T-cell (primary cell): ENCODE data around the gene UBE2J1. TPM values are rescaled to one million over a fixed set of nuclear protein-coding genes. Genes with fewer than 3 reads are reported as not detected.

Source experiments
- ATAC-seq, 4 experiments: fragments of 200-7000 bp in 3 of 4; fragments of 150-1000 bp in 1 of 4; cut with Tn5 transposase; replicated peaks in 1 of 4; 1 replicate in 3 of 4; 2 replicates in 1 of 4; pipeline ENCODE4 v1.10.0; 2021; ENCODE audit warnings: moderate library complexity in 3 of 4, mild to moderate bottlenecking in 2 of 4, moderate number of reproducible peaks in 1 of 4
- CTCF ChIA-PET, 2 donors: fragments of 300-600 bp; sonication (Branson Sonifier 250); formaldehyde crosslinking; loops; one replicate each; lab custom pipeline; 2022; ENCODE audit warnings: antibody characterized with exemption in 2 of 2; lab: Charles Lee
- POLR2A ChIA-PET, 2 donors: fragments of 300-600 bp; sonication (Branson Sonifier 250); formaldehyde crosslinking; loops; one replicate each; lab custom pipeline; 2022; ENCODE audit warnings: antibody characterized with exemption in 2 of 2; lab: Charles Lee
- DNase-seq, 35 experiments: peaks; one replicate each; pipeline versions ENCODE4 v3.0.0 to v3.0.0-alpha.2; 2013 to 2023
- H3K27ac ChIP-seq: one replicate; pipeline ENCODE4 v1.5.1; 2013; ENCODE audit warnings: low read length
- H3K27me3 ChIP-seq, 2 experiments: replicated peaks in 1 of 2; 1 replicate in 1 of 2; 2 replicates in 1 of 2; pipeline versions ENCODE4 v1.6.1 to v1.7.0; 2013; ENCODE audit warnings: low read length in 1 of 2, mixed read lengths in 1 of 2; ENCODE audit not compliant: control insufficient read depth in 2 of 2, insufficient read depth in 2 of 2; ENCODE audit errors: extremely low read depth in 1 of 2
- H3K36me3 ChIP-seq, 2 donors: 1 replicate in 1 of 2; 2 replicates in 1 of 2; pipeline versions ENCODE4 v1.6.1 to v1.7.0; 2013; ENCODE audit warnings: low read length in 1 of 2; ENCODE audit not compliant: control insufficient read depth in 2 of 2, insufficient read depth in 1 of 2; ENCODE audit errors: extremely low read depth in 1 of 2
- H3K4me1 ChIP-seq, 2 experiments: 1 replicate in 1 of 2; 2 replicates in 1 of 2; pipeline versions ENCODE4 v1.6.1 to v1.7.0; 2013; ENCODE audit warnings: low read length in 2 of 2, mixed read lengths in 1 of 2; ENCODE audit not compliant: insufficient read depth in 2 of 2, control insufficient read depth in 1 of 2; ENCODE audit errors: extremely low read depth in 1 of 2
- H3K4me3 ChIP-seq, 2 donors: 1 replicate in 1 of 2; 2 replicates in 1 of 2; pipeline versions ENCODE4 v1.5.1 to v1.7.0; 2013; ENCODE audit warnings: mild to moderate bottlenecking in 2 of 2, low read length in 1 of 2, moderate library complexity in 1 of 2; ENCODE audit not compliant: control insufficient read depth in 1 of 2; ENCODE audit errors: extremely low read depth in 1 of 2
- H3K9me3 ChIP-seq: 2 replicates; pipeline ENCODE4 v1.7.0; 2013
- H3K27ac Mint-ChIP-seq, 2 donors: one replicate each; pipeline ENCODE4 v1.8.0; 2020 to 2021; ENCODE audit warnings: mild to moderate bottlenecking in 2 of 2, mixed read lengths in 2 of 2
- H3K27me3 Mint-ChIP-seq, 2 donors: one replicate each; pipeline ENCODE4 v1.8.0; 2021 to 2022; ENCODE audit warnings: mixed read lengths in 2 of 2
- H3K36me3 Mint-ChIP-seq: one replicate; pipeline ENCODE4 v1.8.0; 2021; ENCODE audit warnings: mixed read lengths
- H3K4me1 Mint-ChIP-seq, 3 donors: one replicate each; pipeline ENCODE4 v1.8.0; 2020 to 2022; ENCODE audit warnings: mixed read lengths in 3 of 3, mild to moderate bottlenecking in 1 of 3
- H3K4me3 Mint-ChIP-seq, 3 donors: one replicate each; pipeline ENCODE4 v1.8.0; 2020 to 2022; ENCODE audit warnings: mild to moderate bottlenecking in 3 of 3, mixed read lengths in 3 of 3, moderate library complexity in 3 of 3
- H3K9me3 Mint-ChIP-seq, 3 donors: one replicate each; pipeline ENCODE4 v1.8.0; 2020 to 2022; ENCODE audit warnings: mixed read lengths in 3 of 3
- WGBS: methylation state at CpG from one replicate; pipeline ENCODE4 v1.1.5; 2013; ENCODE audit warnings: missing lambda C conversion rate; ENCODE audit not compliant: insufficient coverage; 5-methylcytosine and 5-hydroxymethylcytosine counted together
- total RNA-seq, 35 experiments: library from RNA in 6 of 35; stranded (reverse) in 6 of 35; fragments of 120-200 nt in 1 of 35; gene quantifications; one replicate each; pipeline versions ENCODE4 v1.2.1 to v1.2.4 and lab custom pipeline; 2013 to 2026

The UBE2J1 gene
- total RNA-seq, 5 donors from 2014 or later (not counting 1 experiment from before 2014, with no cell fraction given): 14.6 to 24.1 (median 22.6) TPM

DNA sequence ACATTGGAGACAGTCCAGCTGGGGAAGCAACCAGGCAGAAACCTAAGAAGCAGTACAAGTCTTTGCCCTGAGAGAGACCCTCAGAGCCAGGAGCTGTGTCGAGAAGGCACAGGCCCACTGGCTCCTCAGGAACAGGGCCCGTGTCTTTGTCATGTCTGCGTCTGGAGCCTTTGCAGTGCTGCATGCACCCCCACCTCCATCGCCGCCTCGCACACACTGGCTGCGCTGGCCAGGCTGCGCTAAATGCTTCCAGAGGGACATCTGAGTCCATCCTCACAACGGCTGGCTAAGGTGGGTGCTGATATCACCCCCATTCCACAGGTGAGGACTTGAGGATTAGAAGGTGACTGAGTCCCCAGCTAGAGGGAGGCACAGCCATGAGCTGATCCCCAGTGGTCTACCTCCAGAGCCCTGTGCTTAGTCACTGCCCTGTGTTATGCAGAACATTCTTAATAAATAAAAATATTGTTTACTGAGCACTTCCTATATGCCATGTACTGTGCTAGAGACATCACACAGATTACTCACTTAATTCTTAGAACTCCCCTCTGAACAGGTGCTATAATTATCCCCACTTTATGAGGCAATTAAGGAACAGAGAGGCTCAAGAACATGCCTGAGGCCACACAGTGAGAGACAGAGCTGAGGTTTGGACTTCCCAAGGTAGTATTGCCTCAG is 65.0 kb downstream of the UBE2J1 start:
- no peaks in the 10 kb centered on the region for H3K27me3 Mint-ChIP-seq
- CTCF ChIA-PET: no interaction called here
- H3K27ac Mint-ChIP-seq: no peak overlapping the region

DNA sequence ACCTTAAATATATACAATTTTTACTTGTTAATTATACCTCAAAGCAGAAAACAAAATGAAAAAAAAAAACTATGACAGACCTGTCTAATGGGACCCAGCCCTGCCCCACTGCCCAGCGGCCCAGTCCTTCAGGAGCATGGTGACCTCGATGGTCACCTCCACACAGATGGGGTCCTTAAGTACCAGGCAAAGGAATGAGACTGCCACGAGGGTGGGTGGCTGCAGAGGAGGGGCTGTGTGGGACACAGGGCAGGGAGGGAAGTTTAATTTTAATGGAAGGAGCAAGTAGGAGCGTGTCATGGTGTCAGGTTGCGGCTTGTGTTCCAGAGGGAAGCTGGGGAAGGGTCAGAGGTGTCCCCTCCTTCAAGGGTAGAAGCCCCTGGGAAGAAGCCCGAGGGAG is 66.0 kb downstream of the UBE2J1 start:
- H3K9me3 Mint-ChIP-seq: no peaks in the 10 kb centered on the region
- no peak for ATAC-seq
- DNase-seq: no peak
- CTCF ChIA-PET: interaction anchor here in 1 of 2 donors (0.9 kb wide), 1 partner anchor 8 kb away, joined by 3 read pairs; no protein-coding TSS in a partner anchor
- H3K27me3 Mint-ChIP-seq: no peaks in the 10 kb centered on the region
- no peaks in the 10 kb centered on the region for H3K36me3 ChIP-seq
- no peak overlapping the region for H3K27ac ChIP-seq
- H3K4me3 Mint-ChIP-seq: no peak overlapping the region
- POLR2A ChIA-PET: no interaction called here
- no peaks in the 10 kb centered on the region for H3K27me3 ChIP-seq
- H3K4me3 ChIP-seq: no peak overlapping the region
- H3K4me1 ChIP-seq: no peaks in the 10 kb centered on the region
- no peak overlapping the region for H3K27ac Mint-ChIP-seq
- 56% methylated on average over 3 of the region's 6 CpGs for WGBS
- H3K9me3 ChIP-seq: no peaks in the 10 kb centered on the region
- no peaks in the 10 kb centered on the region for H3K36me3 Mint-ChIP-seq
- peaks cover 0 to 2% (median 0%) of the 10 kb centered on the region in 3 donors for H3K4me1 Mint-ChIP-seq

More for the DNA sequence above, 65.0 kb downstream of the UBE2J1 start:
- no peak for ATAC-seq
- Histone ChIP-seq H3K4me1 (no peaks in the 10 kb centered on the region), H3K27ac (no peak overlapping the region), H3K36me3 (no peaks in the 10 kb centered on the region), H3K27me3 (no peaks in the 10 kb centered on the region), H3K9me3 (no peaks in the 10 kb centered on the region), H3K4me3 (no peak overlapping the region)
- H3K36me3 Mint-ChIP-seq: no peaks in the 10 kb centered on the region
- POLR2A ChIA-PET: no interaction called here
- H3K9me3 Mint-ChIP-seq: no peaks in the 10 kb centered on the region
- no peak overlapping the region for H3K4me3 Mint-ChIP-seq
- DNase-seq: no peak
- H3K4me1 Mint-ChIP-seq: no peaks in the 10 kb centered on the region
- 100% methylated on average over 1 of the region's 9 CpGs for WGBS

DNA sequence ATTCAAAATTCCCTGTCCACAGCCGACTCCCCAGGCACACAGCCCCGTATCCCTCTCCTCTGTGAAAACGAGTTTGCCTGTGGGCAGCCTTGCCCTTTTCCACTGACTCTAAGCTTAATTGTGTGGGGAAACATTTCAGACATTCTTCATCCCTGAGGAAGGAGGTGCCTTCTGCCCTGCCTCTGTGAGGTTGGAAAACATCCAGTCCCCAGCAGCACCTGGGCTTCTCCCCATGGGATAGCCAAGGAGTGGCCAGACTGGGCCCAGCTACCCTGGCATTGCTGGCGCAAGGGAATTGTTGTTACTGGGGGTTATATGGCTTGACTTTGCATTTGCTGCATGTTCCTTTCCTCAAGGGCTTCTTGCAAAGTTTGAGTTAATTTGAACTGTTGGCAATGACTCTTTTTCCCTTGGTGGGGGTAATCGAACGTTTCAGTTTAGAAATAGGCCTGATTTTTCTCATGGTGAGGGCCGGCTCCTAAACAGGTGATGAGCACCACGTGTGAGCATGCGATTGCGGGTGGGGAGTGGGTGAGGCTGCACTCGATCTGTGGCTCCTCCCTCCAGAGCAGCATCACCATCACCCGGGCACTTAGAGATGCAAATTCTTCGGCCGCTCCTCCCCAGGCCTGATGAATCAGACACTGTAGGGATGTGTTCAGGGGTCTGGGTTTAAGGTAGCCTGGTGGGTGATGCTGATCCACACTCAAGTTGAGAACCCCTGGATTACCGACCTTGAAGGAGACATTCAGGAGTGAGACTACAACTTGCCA is 67.4 kb downstream of the UBE2J1 start:
- no peak overlapping the region for H3K4me3 ChIP-seq
- no peak overlapping the region for H3K27ac ChIP-seq
- no peak overlapping the region for H3K27ac Mint-ChIP-seq
- no peaks in the 10 kb centered on the region for H3K36me3 ChIP-seq
- H3K4me3 Mint-ChIP-seq: no peak overlapping the region
- no peaks in the 10 kb centered on the region for H3K4me1 ChIP-seq
- H3K27me3 Mint-ChIP-seq: no peaks in the 10 kb centered on the region
- no peaks in the 10 kb centered on the region for H3K36me3 Mint-ChIP-seq
- POLR2A ChIA-PET: no interaction called here
- no peaks in the 10 kb centered on the region for H3K27me3 ChIP-seq
- DNase-seq (no peak), ATAC-seq (no peak)
- WGBS: 77% methylated on average over 6 of the region's 15 CpGs
- peaks cover 0 to 2% (median 0%) of the 10 kb centered on the region in 3 donors for H3K4me1 Mint-ChIP-seq
- CTCF ChIA-PET: no interaction called here
- no peaks in the 10 kb centered on the region for H3K9me3 Mint-ChIP-seq
- H3K9me3 ChIP-seq: no peaks in the 10 kb centered on the region

DNA sequence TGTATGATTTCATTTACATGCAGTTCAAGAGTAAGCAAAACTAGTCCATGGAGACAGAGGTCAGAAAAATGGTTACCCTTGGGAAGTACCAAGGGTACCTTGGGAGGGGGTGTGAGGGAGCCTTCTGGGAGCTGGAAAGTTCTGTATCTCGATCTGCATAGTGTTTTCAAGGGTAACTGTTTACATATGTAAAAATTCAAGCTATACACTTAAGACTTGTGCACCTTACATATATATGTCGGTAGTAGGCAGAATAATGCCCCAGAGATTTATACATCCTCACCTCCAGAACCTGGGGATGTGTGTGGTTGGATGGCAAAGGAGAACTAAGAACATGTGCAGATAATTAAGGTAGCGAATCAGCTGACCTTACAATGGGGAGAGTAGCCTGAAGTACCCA is 68.4 kb downstream of the UBE2J1 start:
- no peaks in the 10 kb centered on the region for H3K27me3 Mint-ChIP-seq
- Histone ChIP-seq H3K4me3 (no peak overlapping the region), H3K9me3 (no peaks in the 10 kb centered on the region), H3K4me1 (no peaks in the 10 kb centered on the region), H3K27me3 (peaks cover 0 to under 1% of the 10 kb centered on the region in 2 experiments), H3K27ac (no peak overlapping the region), H3K36me3 (no peaks in the 10 kb centered on the region)
- H3K4me1 Mint-ChIP-seq: peaks cover 0 to 2% (median 0%) of the 10 kb centered on the region in 3 donors
- DNase-seq: no peak
- H3K36me3 Mint-ChIP-seq: no peaks in the 10 kb centered on the region
- H3K27ac Mint-ChIP-seq: no peak overlapping the region
- no peaks in the 10 kb centered on the region for H3K9me3 Mint-ChIP-seq
- POLR2A ChIA-PET: interaction anchor here in 1 of 2 donors (0.5 kb wide), 1 partner anchor 198 kb away, joined by 11 read pairs; no protein-coding TSS in a partner anchor
- CTCF ChIA-PET: interaction anchor here in 1 of 2 donors (0.6 kb wide), 1 partner anchor 1136 kb away, joined by 3 read pairs; no protein-coding TSS in a partner anchor
- no peak for ATAC-seq
- H3K4me3 Mint-ChIP-seq: no peak overlapping the region
- WGBS: no CpG with 5 or more reads among the region's 3 CpGs

DNA sequence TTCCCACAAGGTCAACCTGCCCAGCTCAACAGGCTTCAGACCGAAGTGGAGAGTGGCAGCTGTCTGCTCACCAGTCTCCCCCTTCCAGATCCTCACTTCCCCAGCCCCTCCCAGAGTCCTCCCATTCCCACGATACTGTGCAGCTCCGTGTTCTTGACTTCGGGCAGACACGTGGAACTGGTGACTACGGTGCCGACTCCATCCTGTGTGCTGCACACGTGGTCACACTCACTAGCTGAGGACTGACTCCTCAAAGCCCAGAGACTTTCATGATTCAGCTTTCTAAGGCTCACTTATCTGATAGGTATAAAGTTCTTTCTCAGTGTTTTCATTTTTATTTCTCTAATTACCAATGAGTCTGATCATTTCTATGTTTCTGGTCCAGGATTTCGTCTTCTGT is 69.8 kb downstream of the UBE2J1 start:
- H3K4me3 ChIP-seq: no peak overlapping the region
- Mint-ChIP-seq H3K27ac (no peak overlapping the region), H3K4me3 (no peak overlapping the region), H3K9me3 (no peaks in the 10 kb centered on the region), H3K27me3 (no peaks in the 10 kb centered on the region), H3K36me3 (no peaks in the 10 kb centered on the region), H3K4me1 (peaks cover 0 to 2% (median 0%) of the 10 kb centered on the region in 3 donors)
- H3K36me3 ChIP-seq: no peaks in the 10 kb centered on the region
- ChIA-PET POLR2A (no interaction called here), CTCF (no interaction called here)
- no peak overlapping the region for H3K27ac ChIP-seq
- DNase-seq (no peak), ATAC-seq (no peak)
- peaks cover 0 to 5% of the 10 kb centered on the region in 2 experiments for H3K27me3 ChIP-seq
- H3K4me1 ChIP-seq: no peaks in the 10 kb centered on the region
- no peaks in the 10 kb centered on the region for H3K9me3 ChIP-seq
- 89% methylated on average over 8 of the region's 9 CpGs for WGBS

DNA sequence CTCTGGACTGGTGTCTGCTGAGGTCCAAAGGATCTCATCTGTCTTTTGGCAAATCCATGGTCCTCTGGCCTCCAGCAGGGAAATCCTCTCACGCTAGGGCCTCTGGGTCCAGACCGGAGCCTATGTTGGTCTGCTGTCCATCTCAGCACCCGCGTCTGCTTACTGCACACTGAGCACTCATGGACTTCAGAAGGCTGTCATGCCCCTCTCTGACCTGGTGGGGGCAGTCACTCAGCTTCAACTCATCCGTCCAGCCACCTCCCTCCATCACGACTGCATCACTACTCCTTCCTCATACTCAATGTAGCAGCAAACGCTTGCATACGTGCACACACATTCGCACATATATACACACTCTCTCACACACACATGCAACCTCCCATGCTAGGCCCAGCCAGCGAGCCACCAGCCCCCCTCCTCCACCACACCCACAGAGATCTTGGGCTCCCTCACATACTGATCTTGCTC is 70.7 kb downstream of the UBE2J1 start:
- no peak overlapping the region for H3K4me3 Mint-ChIP-seq
- H3K4me1 Mint-ChIP-seq: peaks cover 0 to 2% (median 0%) of the 10 kb centered on the region in 3 donors
- H3K36me3 ChIP-seq: no peaks in the 10 kb centered on the region
- DNase-seq (peak in 19 of 35 experiments; percentile 4 to 60 (median 17)), ATAC-seq (peak in 1 of 4 experiments; percentile 20)
- H3K36me3 Mint-ChIP-seq: no peaks in the 10 kb centered on the region
- WGBS: 68% methylated on average over 10 of the region's 10 CpGs
- no peaks in the 10 kb centered on the region for H3K27me3 Mint-ChIP-seq
- ChIA-PET CTCF (no interaction called here), POLR2A (no interaction called here)
- H3K27ac ChIP-seq: no peak overlapping the region
- no peak overlapping the region for H3K4me3 ChIP-seq
- no peaks in the 10 kb centered on the region for H3K9me3 ChIP-seq
- peaks cover 0 to 5% of the 10 kb centered on the region in 2 experiments for H3K27me3 ChIP-seq
- H3K4me1 ChIP-seq: no peaks in the 10 kb centered on the region
- no peaks in the 10 kb centered on the region for H3K9me3 Mint-ChIP-seq
- no peak overlapping the region for H3K27ac Mint-ChIP-seq
